H1 (cell line): Measurements from ENCODE around the gene DDX23. TPM values are rescaled to one million over a fixed set of nuclear protein-coding genes. Genes with fewer than 3 reads are reported as not detected.

ENCODE experiments used
- CTCF ChIA-PET: fragments of 300-600 bp; sonication (Branson Sonifier 250); formaldehyde crosslinking; loops from one replicate; lab custom pipeline; 2021; ENCODE audit not compliant: partially characterized antibody; lab: Charles Lee
- POLR2A ChIA-PET: fragments of 300-600 bp; sonication (Branson Sonifier 250); formaldehyde crosslinking; loops from one replicate; lab custom pipeline; 2021; ENCODE audit warnings: inconsistent platforms; ENCODE audit not compliant: partially characterized antibody; lab: Charles Lee
- DNase-seq, 2 experiments: peaks; one replicate each; pipeline versions ENCODE4 v3.0.0 to v3.0.0-alpha.2; 2010 to 2022; ENCODE audit warnings: low spot score in 2 of 2, low read depth in 1 of 2, mixed read lengths in 1 of 2
- FAIRE-seq: peaks from 2 replicates; lab custom pipeline; 2011; peaks lifted over from hg19 to GRCh38; lab: Jason Lieb, UNC
- H2AFZ ChIP-seq: 2 replicates; pipeline ENCODE4 v1.8.1; 2012; ENCODE audit warnings: low read length, inconsistent platforms
- H2AK5ac ChIP-seq: 2 replicates; pipeline ENCODE4 v1.6.1; 2013; ENCODE audit warnings: low read depth, low read length
- H2BK120ac ChIP-seq: replicated peaks from 2 replicates; pipeline ENCODE3; 2013; ENCODE audit warnings: low read depth, low read length, inconsistent platforms
- H2BK12ac ChIP-seq: 2 replicates; pipeline ENCODE4 v1.6.1; 2013; ENCODE audit warnings: low read depth, low read length
- H2BK15ac ChIP-seq: 2 replicates; pipeline ENCODE4 v1.6.1; 2013; ENCODE audit warnings: low read length
- H2BK20ac ChIP-seq: 2 replicates; pipeline ENCODE4 v1.6.1; 2013; ENCODE audit warnings: low read length
- H2BK5ac ChIP-seq: 2 replicates; pipeline ENCODE4 v1.6.1; 2013; ENCODE audit warnings: low read depth, low read length
- H3K14ac ChIP-seq: 2 replicates; pipeline ENCODE4 v1.6.1; 2013; ENCODE audit warnings: inconsistent platforms; ENCODE audit not compliant: insufficient read length
- H3K18ac ChIP-seq: 2 replicates; pipeline ENCODE4 v1.6.1; 2013; ENCODE audit warnings: low read length; ENCODE audit errors: extremely low read depth
- H3K23ac ChIP-seq: 2 replicates; pipeline ENCODE4 v1.6.1; 2013; ENCODE audit warnings: inconsistent platforms; ENCODE audit not compliant: insufficient read length
- H3K23me2 ChIP-seq: 2 replicates; pipeline ENCODE4 v1.6.1; 2013; ENCODE audit warnings: low read depth, low read length
- H3K27ac ChIP-seq: 2 replicates; pipeline ENCODE4 v1.6.1; 2011; ENCODE audit warnings: low read depth, low read length, inconsistent platforms
- H3K27me3 ChIP-seq, 4 experiments: replicated peaks in 1 of 4; 1 replicate in 1 of 4; 2 replicates in 3 of 4; pipeline versions ENCODE4 v1.6.1 to v1.8.1; 2011 to 2013; ENCODE audit warnings: low read length in 3 of 4, mild to moderate bottlenecking in 3 of 4, inconsistent platforms in 2 of 4, mixed read lengths in 2 of 4, moderate library complexity in 1 of 4; ENCODE audit not compliant: control insufficient read depth in 3 of 4, insufficient read depth in 3 of 4; ENCODE audit errors: extremely low read depth in 1 of 4
- H3K36me3 ChIP-seq, 4 experiments: 2 replicates each; pipeline versions ENCODE4 v1.6.1 to v1.8.1; 2011 to 2013; ENCODE audit warnings: mild to moderate bottlenecking in 4 of 4, low read length in 3 of 4, moderate library complexity in 2 of 4, control low read depth in 1 of 4, inconsistent platforms in 1 of 4; ENCODE audit not compliant: insufficient read depth in 4 of 4, control insufficient read depth in 2 of 4
- H3K4ac ChIP-seq: replicated peaks from 2 replicates; pipeline ENCODE3; 2013; ENCODE audit warnings: low read length, low read depth, mixed read lengths, inconsistent platforms; ENCODE audit not compliant: insufficient read length
- H3K4me1 ChIP-seq, 4 experiments: replicated peaks in 1 of 4; 1 replicate in 1 of 4; 2 replicates in 3 of 4; pipeline versions ENCODE4 v1.6.1 to v1.8.1; 2011 to 2013; ENCODE audit warnings: low read length in 3 of 4, inconsistent platforms in 2 of 4, mixed read lengths in 1 of 4; ENCODE audit not compliant: insufficient read depth in 4 of 4, control insufficient read depth in 3 of 4
- H3K4me2 ChIP-seq, 2 experiments: 2 replicates each; pipeline versions ENCODE4 v1.6.1 to v1.8.1; 2011 to 2013; ENCODE audit warnings: low read depth in 2 of 2, low read length in 2 of 2, control low read depth in 1 of 2, inconsistent platforms in 1 of 2, mild to moderate bottlenecking in 1 of 2; ENCODE audit not compliant: insufficient read depth in 1 of 2
- H3K4me3 ChIP-seq, 4 experiments: fragments of 200-600, 300-600 bp in 1 of 4; sonication (generic), shearing (Covaris generic), sonication (Bioruptor Twin) in 1 of 4; 2 replicates each; pipeline versions ENCODE4 v1.5.1 to v1.8.1; 2011 to 2016; ENCODE audit warnings: low read length in 4 of 4, low read depth in 3 of 4, control low read depth in 2 of 4, inconsistent platforms in 2 of 4, mild to moderate bottlenecking in 2 of 4, mixed read lengths in 1 of 4, moderate library complexity in 1 of 4; ENCODE audit not compliant: insufficient read depth in 2 of 4; ENCODE audit errors: extremely low read depth in 1 of 4
- H3K56ac ChIP-seq: replicated peaks from 2 replicates; pipeline ENCODE3; 2013; ENCODE audit warnings: low read depth, mild to moderate bottlenecking, mixed read lengths, low read length, inconsistent platforms; ENCODE audit not compliant: insufficient read length
- H3K79me1 ChIP-seq: 2 replicates; pipeline ENCODE4 v1.6.1; 2013; ENCODE audit warnings: low read depth, low read length, control low read depth
- H3K79me2 ChIP-seq, 2 experiments: 2 replicates each; pipeline versions ENCODE4 v1.6.1 to v1.8.1; 2012 to 2013; ENCODE audit warnings: low read length in 2 of 2, mild to moderate bottlenecking in 2 of 2, inconsistent platforms in 1 of 2; ENCODE audit not compliant: insufficient read depth in 2 of 2, control insufficient read depth in 1 of 2
- H3K9ac ChIP-seq, 4 experiments: replicated peaks in 1 of 4; 1 replicate in 1 of 4; 2 replicates in 3 of 4; pipeline versions ENCODE4 v1.6.1 to v1.8.1; 2011 to 2013; ENCODE audit warnings: low read depth in 3 of 4, low read length in 3 of 4, control low read depth in 2 of 4, mild to moderate bottlenecking in 2 of 4, moderate library complexity in 2 of 4, inconsistent platforms in 1 of 4; ENCODE audit errors: extremely low read depth in 1 of 4
- H3K9me3 ChIP-seq, 2 experiments: 2 replicates each; pipeline versions ENCODE4 v1.6.1 to v1.8.1; 2012 to 2013; ENCODE audit warnings: mild to moderate bottlenecking in 2 of 2, moderate library complexity in 2 of 2, control low read depth in 1 of 2, inconsistent platforms in 1 of 2, low read depth in 1 of 2, low read length in 1 of 2, mixed read lengths in 1 of 2; ENCODE audit not compliant: insufficient read depth in 2 of 2
- H4K20me1 ChIP-seq, 2 experiments: replicated peaks in 1 of 2; 2 replicates each; pipeline versions ENCODE3 to v1.8.1; 2011 to 2013; ENCODE audit warnings: inconsistent platforms in 2 of 2, low read length in 2 of 2, mild to moderate bottlenecking in 1 of 2; ENCODE audit not compliant: insufficient read depth in 2 of 2, control insufficient read depth in 1 of 2
- H4K5ac ChIP-seq: 2 replicates; pipeline ENCODE4 v1.6.1; 2013; ENCODE audit warnings: low read length, low read depth, mixed read lengths, inconsistent platforms; ENCODE audit not compliant: insufficient read length
- H4K8ac ChIP-seq: 2 replicates; pipeline ENCODE4 v1.8.0; 2013; ENCODE audit warnings: mild to moderate bottlenecking, moderate library complexity, low read length, inconsistent platforms; ENCODE audit not compliant: insufficient read depth; ENCODE audit errors: extremely low read depth
- H4K91ac ChIP-seq: replicated peaks from 2 replicates; pipeline ENCODE3; 2013; ENCODE audit warnings: low read length, mixed read lengths, inconsistent platforms; ENCODE audit not compliant: insufficient read length
- CBX5 ChIP-seq: fragments of 300-800, 300-1000 bp; sonication (generic); IDR thresholded peaks from 2 replicates; pipeline ENCODE4 v1.7.1; 2016; ENCODE audit warnings: antibody characterized with exemption, low read length, low read depth
- FOSL1 ChIP-seq: IDR thresholded peaks from 2 replicates; pipeline ENCODE4 v1.6.1; 2011; ENCODE audit warnings: mild to moderate bottlenecking, low read depth, low read length, moderate library complexity; ENCODE audit not compliant: insufficient read depth
- GTF2F1 ChIP-seq: IDR thresholded peaks from 2 replicates; pipeline ENCODE4 v1.6.1; 2012; ENCODE audit warnings: low read depth, low read length, improper control_type of control experiment, borderline replicate concordance
- MAX ChIP-seq: IDR thresholded peaks from 2 replicates; pipeline ENCODE4 v1.6.1; 2012; ENCODE audit warnings: inconsistent platforms
- NANOG ChIP-seq: IDR thresholded peaks from 2 replicates; pipeline ENCODE4 v1.6.1; 2011; ENCODE audit warnings: low read length, low read depth, mild to moderate bottlenecking, inconsistent platforms; ENCODE audit not compliant: insufficient read depth, poor library complexity, severe bottlenecking
- SP1 ChIP-seq: IDR thresholded peaks from 2 replicates; pipeline ENCODE4 v1.6.1; 2011; ENCODE audit warnings: low read depth, low read length
- SP4 ChIP-seq: IDR thresholded peaks from 2 replicates; pipeline ENCODE4 v1.6.1; 2012; ENCODE audit warnings: low read length, inconsistent platforms
- WGBS, 2 experiments: shearing (Covaris generic) in 1 of 2; methylation state at CpG; one replicate each; pipeline versions ENCODE4 v1.1.6 to v1.1.7; 2013 to 2015; ENCODE audit warnings: low lambda C conversion rate in 2 of 2, mixed read lengths in 2 of 2, inconsistent platforms in 1 of 2, low coverage in 1 of 2, missing lambda C conversion rate in 1 of 2; ENCODE audit not compliant: insufficient replicate concordance in 2 of 2, insufficient coverage in 1 of 2, insufficient read length in 1 of 2; ENCODE audit errors: extremely low coverage in 1 of 2, missing lambda C conversion rate in 1 of 2; 5-methylcytosine and 5-hydroxymethylcytosine counted together
- polyA plus RNA-seq, 7 experiments: library from polyadenylated mRNA; depleted of rRNA in 3 of 7; stranded (reverse) in 5 of 7; unstranded in 2 of 7; fragments of >200 nt in 5 of 7; fragments of 200-250 nt in 2 of 7; gene quantifications; 1 replicate in 5 of 7; 2 replicates in 1 of 7; 4 replicates in 1 of 7; pipeline versions ENCODE4 v1.2.1 to v1.2.3, GENCODE V29; 2011 to 2013; ENCODE audit warnings: missing spikeins in 2 of 7, mixed read lengths in 2 of 7
- total RNA-seq: library from RNA; stranded (reverse); fragmentation: NEBNext Ultra II Directional; extraction: Animal tissue kit (Norgen Biotek cat#: 25700); gene quantifications from 2 replicates; pipeline ENCODE4 v1.2.1, GENCODE V29; 2021

The DDX23 gene
- total and polyA plus RNA-seq, 2 of the 8 experiments (the other 6 are each of a cell fraction or from before 2014, with no cell fraction given), result 43.5 to 107 TPM

GRCh38 chr12:48788524-48788853 lies 63.5 kb downstream of the DDX23 start:
- no peak overlapping the region for H2AK5ac ChIP-seq
- peaks cover 13% of the 10 kb centered on the region; the same call in 1 of the 2 replicates for H3K23me2 ChIP-seq
- no peak overlapping the region for H2BK12ac ChIP-seq
- H3K4me3 ChIP-seq, result peak overlapping the region; percentile 72 to 95 (median 78)
- FAIRE-seq, result no peak
- peak overlapping the region in 3 of 4 experiments; percentile 4 to 69 (median 51); a peak in 4 of 7 replicates for H3K9ac ChIP-seq
- peaks cover 0 to 2% of the 10 kb centered on the region in 2 experiments for H4K20me1 ChIP-seq
- peaks cover 4% of the 10 kb centered on the region for H3K79me1 ChIP-seq
- peak overlapping the region; percentile 91 for H4K91ac ChIP-seq
- peaks cover 6 to 13% (median 8%) of the 10 kb centered on the region in 4 experiments for H3K4me1 ChIP-seq
- peak overlapping the region; percentile 83 for H2BK120ac ChIP-seq
- H2BK5ac ChIP-seq, result no peak overlapping the region
- H3K4ac ChIP-seq, result peak overlapping the region; percentile 53
- peak overlapping the region; percentile 63; the same call in 1 of the 2 replicates for H4K8ac ChIP-seq
- no peaks in the 10 kb centered on the region for H3K9me3 ChIP-seq
- peak in 1 of 2 experiments; percentile 72 for DNase-seq
- H3K18ac ChIP-seq, result peak overlapping the region; percentile 71; the same call in 1 of the 2 replicates
- H3K23ac ChIP-seq, result no peak overlapping the region
- POLR2A ChIA-PET, result interaction anchor here (0.6 to 2.7 kb wide), 13 partner anchors 8 to 137 kb away, joined by 3 to 17 read pairs (median 4); partner anchors contain the start of genes FKBP11 and KANSL2
- H3K56ac ChIP-seq, result peak overlapping the region; percentile 30
- no peak overlapping the region for H2BK20ac ChIP-seq
- WGBS, 2 experiments, result 6% methylated on average over 7 of the region's 25 CpGs; no CpG with 5 or more reads in 1 of the 2 experiments
- peak overlapping the region; percentile 88 to 89 for H3K4me2 ChIP-seq
- H2AFZ ChIP-seq, result no peak overlapping the region
- peaks cover 0 to 2% (median 0%) of the 10 kb centered on the region in 4 experiments; a peak in 1 of 7 replicates for H3K27me3 ChIP-seq
- H4K5ac ChIP-seq, result peak overlapping the region; percentile 62
- no peak overlapping the region for H2BK15ac ChIP-seq
- H3K79me2 ChIP-seq, result peaks cover 0 to 21% of the 10 kb centered on the region in 2 experiments; a peak in 2 of 4 replicates
- CTCF ChIA-PET, result interaction anchor here (0.9 to 11.1 kb wide), 7 partner anchors 8 to 62 kb away, joined by 3 to 205 read pairs (median 5); a partner anchor contains a TSS
- no peak overlapping the region for H3K27ac ChIP-seq
- no peaks in the 10 kb centered on the region for H3K36me3 ChIP-seq
- no peak overlapping the region for H3K14ac ChIP-seq
- no peak for TF ChIP-seq GTF2F1
- no peak for TF ChIP-seq NANOG
- TF ChIP-seq CBX5, result no peak
- TF ChIP-seq MAX, result no peak
- no peak for TF ChIP-seq SP4
- TF ChIP-seq SP1, result no peak
- TF ChIP-seq FOSL1, result no peak
